ENCODE results near the gene CHRNB1.
A peak's percentile ranks its signal among the peaks of the same experiment; 100 is the strongest.
"Not testable (repeated sequence)": the region's sequence is repeated elsewhere in the genome, so short reads cannot be mapped to it uniquely, and the experiment has no call there.

The CHRNB1 gene

GRCh38 chr17:7468804-7469389, 24.0 kb downstream of the CHRNB1 start:
- DNase-seq, result no peak

DNA sequence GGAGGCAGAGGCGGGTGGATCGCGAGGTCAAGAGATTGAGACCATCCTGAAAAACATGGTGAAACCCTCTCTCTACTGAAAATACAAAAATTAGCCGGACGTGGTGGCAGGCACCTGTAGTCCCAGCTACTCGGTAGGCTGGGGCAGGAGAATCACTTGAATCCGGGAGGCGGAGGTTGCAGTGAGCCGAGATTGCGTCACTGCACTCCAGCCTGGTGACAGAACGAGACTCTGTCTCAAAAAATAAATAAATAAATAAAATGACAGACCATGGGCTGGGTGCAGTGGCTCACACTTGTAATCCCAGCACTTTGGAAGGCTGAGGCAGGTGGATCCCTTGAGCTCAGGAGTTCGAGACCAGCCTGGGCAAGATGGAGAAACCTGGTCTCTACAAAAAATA, 25.0 kb downstream of the CHRNB1 start:
- DNase-seq, result not testable (repeated sequence)

DNA sequence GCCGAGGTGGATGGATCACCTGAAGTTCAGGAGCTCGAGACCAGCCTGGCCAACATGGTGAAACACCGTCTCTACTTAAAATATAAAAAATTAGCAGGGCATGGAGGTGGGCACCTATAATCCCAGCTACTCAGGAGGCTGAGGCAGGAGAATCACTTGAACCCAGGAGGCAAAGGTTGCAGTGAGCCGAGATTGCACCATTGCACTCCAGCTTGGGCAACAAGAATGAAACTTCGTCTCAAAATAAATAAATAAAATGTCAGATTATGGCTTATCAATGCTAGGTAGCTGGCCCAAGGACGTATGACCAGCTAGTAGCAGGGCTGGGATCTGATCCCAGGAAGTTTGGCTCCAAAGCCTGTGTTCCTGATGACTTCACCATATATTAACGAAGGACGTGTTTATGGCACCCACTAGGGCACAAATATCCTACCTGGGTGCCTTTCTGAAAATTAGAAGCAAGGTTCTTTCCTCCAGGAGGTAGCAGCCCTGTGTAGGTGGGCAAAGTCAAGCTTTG, 25.7 kb downstream of the CHRNB1 start:
- not testable (repeated sequence) for DNase-seq

DNA sequence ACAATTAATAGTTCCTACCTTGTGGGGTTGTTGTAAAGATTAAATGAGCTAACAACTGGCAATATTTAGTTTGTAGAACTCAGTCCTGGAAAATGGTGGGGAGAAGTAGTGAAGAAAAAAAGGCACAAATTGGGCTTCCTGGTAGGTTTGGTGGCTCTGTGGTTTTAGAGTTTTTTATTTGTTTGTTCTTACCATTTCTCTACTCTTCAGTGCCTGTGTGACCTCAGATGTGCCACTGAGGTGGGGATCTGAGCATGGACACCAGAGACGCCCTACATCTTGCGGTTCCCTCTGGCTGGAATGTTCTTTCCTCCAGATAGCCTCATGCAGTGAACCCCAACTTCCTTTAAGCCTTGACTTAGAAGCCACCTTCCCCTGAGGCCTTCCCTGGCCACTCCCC, 26.9 kb downstream of the CHRNB1 start:
- DNase-seq, result no peak

DNA sequence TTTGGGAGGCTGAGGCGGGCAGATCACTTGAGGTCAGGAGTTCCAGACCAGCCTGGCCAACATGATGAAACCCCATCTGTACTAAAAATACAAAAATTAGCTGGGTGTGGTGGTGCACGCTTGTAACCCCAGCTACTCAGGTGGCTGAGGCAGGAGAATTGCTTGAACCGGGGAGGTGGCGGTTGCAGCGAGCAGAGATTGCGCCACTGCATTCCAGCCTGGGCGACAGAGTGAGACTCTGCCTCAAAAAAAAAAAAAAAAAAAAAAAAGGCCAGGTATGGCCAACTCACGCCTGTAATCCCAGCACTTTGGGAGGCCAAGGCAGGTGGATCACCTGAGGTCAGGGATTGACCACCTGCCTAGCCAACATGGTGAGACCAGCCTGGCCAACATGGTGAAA, 29.9 kb downstream of the CHRNB1 start:
- DNase-seq, result not testable (repeated sequence)

DNA sequence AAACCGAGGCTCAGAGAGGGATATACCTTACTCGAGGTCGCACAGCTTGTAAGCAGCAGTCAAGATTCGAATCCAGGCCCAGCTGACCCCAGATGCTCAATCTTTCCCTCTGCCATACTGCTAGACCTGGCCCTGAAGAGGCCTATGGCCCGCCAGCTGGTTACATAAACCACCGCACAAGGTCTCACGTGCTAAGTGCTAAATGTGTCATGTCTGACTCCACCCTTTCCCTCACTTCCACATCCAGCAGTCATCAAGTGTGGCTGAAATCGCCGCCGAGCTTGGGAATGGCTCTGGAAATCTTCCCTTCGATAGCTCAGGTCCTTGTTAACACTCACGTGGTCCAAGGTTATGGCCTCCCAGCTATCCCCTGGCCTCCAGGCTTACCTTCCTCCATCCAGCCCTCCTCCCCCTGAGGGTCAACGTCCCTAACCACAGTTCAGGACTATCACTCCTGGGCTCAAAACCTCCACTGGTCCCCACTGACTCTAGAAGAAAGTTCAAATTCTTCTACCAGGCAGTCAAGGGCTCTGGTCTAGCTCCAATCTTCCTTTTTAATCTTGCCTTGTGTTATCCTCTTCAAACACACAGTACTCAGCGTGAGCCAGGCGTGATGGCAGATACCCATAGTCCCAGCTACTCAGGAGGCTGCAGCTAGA, 31.0 kb downstream of the CHRNB1 start:
- peak; percentile 88 for DNase-seq

- no peak for DNase-seq
These were observed 31.6 kb downstream of the CHRNB1 start for GRCh38 chr17:7476494-7476893.

DNA sequence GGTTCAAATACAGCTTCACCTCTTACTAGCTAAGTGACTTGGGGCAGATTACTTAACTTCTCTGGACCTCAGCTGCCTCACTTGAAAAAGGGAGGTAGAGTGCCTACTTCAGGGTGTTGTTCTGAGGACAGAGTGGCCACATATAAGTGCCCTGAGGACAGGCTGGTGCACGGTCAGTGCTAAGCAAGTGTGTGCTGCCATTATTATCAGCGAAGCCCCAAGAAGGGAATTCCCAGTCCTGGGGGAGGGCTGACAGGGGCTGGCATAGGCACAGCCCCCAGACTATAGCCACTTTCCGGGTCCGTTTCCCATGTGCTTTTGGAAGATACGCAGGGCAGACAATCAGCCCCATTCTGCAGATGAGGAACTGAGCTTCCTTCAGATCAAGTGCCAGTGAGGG, 32.1 kb downstream of the CHRNB1 start:
- DNase-seq, result no peak

DNA sequence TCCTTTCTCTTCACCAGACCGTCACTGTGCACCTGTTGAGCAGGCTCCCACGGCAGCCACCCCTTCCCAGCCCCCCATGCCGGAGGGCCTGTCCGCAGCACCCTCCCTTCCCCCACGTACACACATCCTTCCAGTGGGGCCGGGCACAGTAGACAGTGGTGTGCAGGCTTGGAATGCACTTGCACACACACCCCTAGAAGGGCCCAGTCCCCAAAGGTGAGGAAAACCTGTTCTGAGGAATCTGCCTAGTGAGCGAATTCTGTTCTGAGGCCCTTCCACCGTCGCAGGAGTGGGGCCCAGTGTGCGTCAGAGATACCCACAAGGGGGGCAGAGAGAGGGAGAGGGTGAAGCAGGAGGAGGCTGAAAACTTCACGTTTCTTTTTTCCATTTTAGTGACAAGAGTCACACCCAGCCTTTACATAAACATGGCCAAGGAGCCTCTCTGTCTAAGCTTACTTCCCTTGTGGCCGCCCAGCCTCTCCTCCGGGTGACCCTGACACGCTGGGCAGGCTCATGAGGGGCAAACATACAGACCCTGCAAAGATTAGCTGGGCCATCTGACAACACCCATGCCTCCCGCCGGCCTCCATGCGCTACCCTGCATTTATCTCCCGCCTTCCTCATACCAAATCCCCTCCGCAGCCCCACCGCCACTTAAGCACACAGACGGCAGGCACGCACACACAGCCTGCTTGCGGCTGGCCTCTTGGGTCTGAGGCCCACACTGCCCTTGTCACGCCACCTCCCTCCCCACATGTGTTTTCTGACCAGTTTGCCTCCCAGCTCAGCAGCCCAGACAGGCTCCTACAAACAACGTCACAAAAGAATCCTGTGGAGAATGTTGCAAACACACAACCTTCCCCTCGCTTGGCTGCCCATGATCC, 32.8 kb downstream of the CHRNB1 start:
- peak; percentile 83 for DNase-seq

- peak; percentile 87 for DNase-seq
These were observed 33.7 kb downstream of the CHRNB1 start for GRCh38 chr17:7478276-7479212.

- peak; percentile 74 for DNase-seq
These were observed 34.6 kb downstream of the CHRNB1 start, which contains the start of gene ZBTB4 for GRCh38 chr17:7479213-7480088. Gene ZBTB4, minus strand, starts transcription at chr17:7479631. Its CDS starts 12,830 bp downstream, at chr17:7466801.

GRCh38 chr17:7480089-7480384, 35.2 kb downstream of the CHRNB1 start:
- DNase-seq, result no peak

GRCh38 chr17:7481275-7481674, 36.4 kb downstream of the CHRNB1 start, which contains the start of gene SLC35G6:
Gene SLC35G6, plus strand, starts transcription at chr17:7481446. Its CDS starts 71 bp downstream, at chr17:7481517.
- not testable (repeated sequence) for DNase-seq

- not testable (repeated sequence) for DNase-seq
These were observed 37.2 kb downstream of the CHRNB1 start for GRCh38 chr17:7481842-7482741.

DNA sequence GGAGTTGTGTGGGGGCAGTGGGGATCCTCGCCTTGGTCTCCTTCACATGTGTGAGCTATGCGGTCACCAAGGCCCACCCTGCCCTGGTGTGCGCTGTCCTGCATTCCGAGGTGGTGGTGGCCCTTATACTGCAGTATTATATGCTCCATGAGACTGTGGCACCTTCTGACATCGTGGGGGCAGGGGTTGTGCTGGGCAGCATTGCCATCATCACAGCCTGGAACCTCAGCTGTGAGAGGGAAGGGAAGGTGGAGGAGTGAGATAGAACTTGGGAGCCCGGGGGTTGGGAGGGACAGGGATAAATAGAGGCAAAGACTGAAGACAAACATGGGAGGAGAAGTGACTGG, 37.9 kb downstream of the CHRNB1 start:
- peak; percentile 31 for DNase-seq

DNA sequence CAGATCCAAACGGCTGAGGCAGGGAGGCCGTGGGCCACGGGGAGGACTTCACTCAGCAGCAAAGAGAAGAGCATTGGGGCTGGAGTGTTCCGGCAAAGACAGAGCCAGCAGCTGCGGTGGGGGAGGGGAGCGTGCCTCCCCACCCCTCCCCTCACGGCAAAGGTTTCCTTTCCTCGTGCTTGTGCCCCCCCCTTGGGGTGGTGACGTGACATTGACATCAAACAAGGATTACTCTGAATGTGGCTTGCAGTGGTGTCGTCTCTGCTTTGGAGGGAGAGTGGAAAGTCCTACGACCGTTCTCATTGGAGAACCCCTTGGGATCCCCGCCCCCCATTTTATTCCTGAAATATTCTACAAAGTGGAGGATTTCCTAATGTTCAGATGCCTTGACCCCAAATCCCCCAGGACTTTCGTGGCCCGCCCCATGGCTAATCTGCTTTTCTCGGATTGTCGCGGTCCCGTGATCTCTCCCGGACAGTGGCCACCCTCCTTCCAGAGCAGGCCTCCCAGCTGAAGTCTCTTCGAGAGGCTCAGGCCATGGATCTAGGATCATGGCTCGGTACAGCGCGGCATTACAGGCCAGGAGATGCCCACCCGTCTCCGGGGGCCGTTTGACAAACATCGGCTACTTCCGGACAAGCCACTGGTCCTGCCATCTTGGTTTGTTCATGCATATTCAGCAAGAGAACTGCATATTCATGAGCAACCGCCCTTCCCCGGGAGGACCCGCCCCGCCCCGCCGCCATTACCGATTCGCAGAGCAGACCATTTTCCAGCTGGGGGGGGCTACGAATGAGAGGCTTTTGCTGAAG, 38.6 kb downstream of the CHRNB1 start:
- peak; percentile 96 for DNase-seq

DNA sequence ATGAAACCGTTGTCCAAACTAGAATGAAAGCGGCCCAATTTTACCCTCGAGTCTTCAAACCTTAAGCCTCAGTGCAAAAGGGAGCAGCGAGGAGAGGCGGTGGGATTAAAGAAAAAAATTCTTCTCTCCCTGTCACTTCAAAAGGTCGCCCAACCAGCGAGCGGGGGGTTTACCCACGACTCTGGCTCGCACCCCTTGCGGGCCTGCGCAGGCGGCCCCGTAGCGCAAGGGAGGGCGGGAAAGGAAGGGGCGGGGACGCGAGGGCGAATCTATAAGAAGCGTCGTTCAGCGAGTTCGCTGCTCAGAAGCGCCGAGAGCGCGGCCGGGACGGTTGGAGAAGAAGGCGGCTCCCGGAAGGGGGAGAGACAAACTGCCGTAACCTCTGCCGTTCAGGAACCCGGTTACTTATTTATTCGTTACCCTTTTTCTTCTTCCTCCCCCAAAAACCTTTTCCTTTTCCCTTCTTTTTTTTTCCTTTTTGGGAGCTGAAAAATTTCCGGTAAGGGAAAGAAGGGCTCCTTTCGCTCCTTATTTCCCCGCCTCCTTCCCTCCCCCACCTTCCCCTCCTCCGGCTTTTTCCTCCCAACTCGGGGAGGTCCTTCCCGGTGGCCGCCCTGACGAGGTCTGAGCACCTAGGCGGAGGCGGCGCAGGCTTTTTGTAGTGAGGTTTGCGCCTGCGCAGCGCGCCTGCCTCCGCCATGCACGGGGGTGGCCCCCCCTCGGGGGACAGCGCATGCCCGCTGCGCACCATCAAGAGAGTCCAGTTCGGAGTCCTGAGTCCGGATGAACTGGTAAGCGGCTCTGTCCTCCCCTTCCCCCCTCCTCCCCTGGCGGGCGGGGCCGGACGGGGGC, 39.4 kb downstream of the CHRNB1 start, which contains the start of gene POLR2A:
Gene POLR2A (plus strand): TSS at position 300 of the 852 bp plus-strand sequence.
- peak; percentile 98 for DNase-seq

GRCh38 chr17:7484919-7485377, 40.1 kb downstream of the CHRNB1 start:
- no peak for DNase-seq

Data from hematopoietic multipotent progenitor cell treated with erythropoietin and hydrocortisone succinate and interleukin-3 and kit ligand, for 4 days (in vitro differentiated cells).